ENCODE data around the gene SPAG16. TPM values are rescaled to one million over a fixed set of nuclear protein-coding genes. Genes with fewer than 3 reads are reported as not detected.

Gene SPAG16
- total RNA-seq, 1 experiment from 2014 or later = 13.0 TPM

DNA sequence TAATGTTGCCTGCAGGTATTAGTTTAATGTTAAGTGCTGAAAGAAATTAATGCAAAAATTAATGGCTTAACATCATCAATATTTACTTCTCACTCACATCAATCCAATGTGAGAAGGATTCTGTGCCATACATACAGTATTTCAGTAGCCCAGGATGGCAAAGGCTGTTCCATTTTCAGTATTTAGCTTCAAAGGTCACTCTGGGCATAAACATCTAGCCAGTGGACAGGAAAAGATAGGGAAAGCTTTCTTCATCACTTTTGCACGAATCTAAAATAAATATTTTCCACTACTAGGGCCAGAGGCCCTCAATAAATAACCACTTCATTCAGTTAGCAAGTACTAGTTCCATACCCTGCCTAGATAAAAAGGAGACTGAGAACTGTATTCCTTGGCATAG is 890.3 kb downstream of the SPAG16 start:
- ATAC-seq (no peak), DNase-seq (ENCODE audit: low read depth, low spot score) (no peak)
- TF ChIP-seq, protein P1, sequence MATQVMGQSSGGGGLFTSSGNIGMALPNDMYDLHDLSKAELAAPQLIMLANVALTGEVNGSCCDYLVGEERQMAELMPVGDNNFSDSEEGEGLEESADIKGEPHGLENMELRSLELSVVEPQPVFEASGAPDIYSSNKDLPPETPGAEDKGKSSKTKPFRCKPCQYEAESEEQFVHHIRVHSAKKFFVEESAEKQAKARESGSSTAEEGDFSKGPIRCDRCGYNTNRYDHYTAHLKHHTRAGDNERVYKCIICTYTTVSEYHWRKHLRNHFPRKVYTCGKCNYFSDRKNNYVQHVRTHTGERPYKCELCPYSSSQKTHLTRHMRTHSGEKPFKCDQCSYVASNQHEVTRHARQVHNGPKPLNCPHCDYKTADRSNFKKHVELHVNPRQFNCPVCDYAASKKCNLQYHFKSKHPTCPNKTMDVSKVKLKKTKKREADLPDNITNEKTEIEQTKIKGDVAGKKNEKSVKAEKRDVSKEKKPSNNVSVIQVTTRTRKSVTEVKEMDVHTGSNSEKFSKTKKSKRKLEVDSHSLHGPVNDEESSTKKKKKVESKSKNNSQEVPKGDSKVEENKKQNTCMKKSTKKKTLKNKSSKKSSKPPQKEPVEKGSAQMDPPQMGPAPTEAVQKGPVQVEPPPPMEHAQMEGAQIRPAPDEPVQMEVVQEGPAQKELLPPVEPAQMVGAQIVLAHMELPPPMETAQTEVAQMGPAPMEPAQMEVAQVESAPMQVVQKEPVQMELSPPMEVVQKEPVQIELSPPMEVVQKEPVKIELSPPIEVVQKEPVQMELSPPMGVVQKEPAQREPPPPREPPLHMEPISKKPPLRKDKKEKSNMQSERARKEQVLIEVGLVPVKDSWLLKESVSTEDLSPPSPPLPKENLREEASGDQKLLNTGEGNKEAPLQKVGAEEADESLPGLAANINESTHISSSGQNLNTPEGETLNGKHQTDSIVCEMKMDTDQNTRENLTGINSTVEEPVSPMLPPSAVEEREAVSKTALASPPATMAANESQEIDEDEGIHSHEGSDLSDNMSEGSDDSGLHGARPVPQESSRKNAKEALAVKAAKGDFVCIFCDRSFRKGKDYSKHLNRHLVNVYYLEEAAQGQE (IDR thresholded peaks at IDR 0.05; ENCODE audit: insufficient read depth in 1 of 2, low read depth in 2 of 2, low read length in 1 of 2) = no peak
- TF ChIP-seq TCF7L2 (IDR thresholded peaks at IDR 0.05; ENCODE audit: low read depth, low read length) (no peak), POLR2AphosphoS5 (IDR thresholded peaks at IDR 0.05; ENCODE audit: low read depth, low read length) (no peak), SIN3A (IDR thresholded peaks at IDR 0.05; ENCODE audit: borderline replicate concordance, insufficient read depth, low read depth, low read length) (no peak)
- TF ChIP-seq, protein P2, sequence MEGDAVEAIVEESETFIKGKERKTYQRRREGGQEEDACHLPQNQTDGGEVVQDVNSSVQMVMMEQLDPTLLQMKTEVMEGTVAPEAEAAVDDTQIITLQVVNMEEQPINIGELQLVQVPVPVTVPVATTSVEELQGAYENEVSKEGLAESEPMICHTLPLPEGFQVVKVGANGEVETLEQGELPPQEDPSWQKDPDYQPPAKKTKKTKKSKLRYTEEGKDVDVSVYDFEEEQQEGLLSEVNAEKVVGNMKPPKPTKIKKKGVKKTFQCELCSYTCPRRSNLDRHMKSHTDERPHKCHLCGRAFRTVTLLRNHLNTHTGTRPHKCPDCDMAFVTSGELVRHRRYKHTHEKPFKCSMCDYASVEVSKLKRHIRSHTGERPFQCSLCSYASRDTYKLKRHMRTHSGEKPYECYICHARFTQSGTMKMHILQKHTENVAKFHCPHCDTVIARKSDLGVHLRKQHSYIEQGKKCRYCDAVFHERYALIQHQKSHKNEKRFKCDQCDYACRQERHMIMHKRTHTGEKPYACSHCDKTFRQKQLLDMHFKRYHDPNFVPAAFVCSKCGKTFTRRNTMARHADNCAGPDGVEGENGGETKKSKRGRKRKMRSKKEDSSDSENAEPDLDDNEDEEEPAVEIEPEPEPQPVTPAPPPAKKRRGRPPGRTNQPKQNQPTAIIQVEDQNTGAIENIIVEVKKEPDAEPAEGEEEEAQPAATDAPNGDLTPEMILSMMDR (IDR thresholded peaks at IDR 0.05) = no peak
- POLR2A ChIA-PET = interaction anchor here (0.6 kb wide), 1 partner anchor 12 kb away, joined by 3 read pairs; no protein-coding TSS in a partner anchor
- no peak overlapping the region for H3K4me3 ChIP-seq (ENCODE audit: low read depth in 2 of 2, low read length in 2 of 2)
- BruUV-seq (replicated peaks) = no TSS peak
- intact Hi-C loops (cut with micrococcal nuclease; ENCODE audit: unreplicated experiment) = no loop called here
- in situ Hi-C loops (cut with HindIII; ENCODE audit: low pct_unique_long_range_greater_than_20kb, low sequenced_read_pairs) = no loop called here
- H3K4me1 ChIP-seq (ENCODE audit: control insufficient read depth, insufficient read depth, low read length) = no peaks in the 10 kb centered on the region
- H3K36me3 ChIP-seq (ENCODE audit: control insufficient read depth, insufficient read depth, low read length) = no peaks in the 10 kb centered on the region
- H3K9me3 ChIP-seq (ENCODE audit: control insufficient read depth, insufficient read depth, low read depth, low read length) = no peaks in the 10 kb centered on the region
- CTCF ChIA-PET = no interaction called here
- no peak overlapping the region for H3K27ac ChIP-seq (ENCODE audit: low read length)
- no peaks in the 10 kb centered on the region for H3K27me3 ChIP-seq (ENCODE audit: control insufficient read depth, insufficient read depth, low read length)

DNA sequence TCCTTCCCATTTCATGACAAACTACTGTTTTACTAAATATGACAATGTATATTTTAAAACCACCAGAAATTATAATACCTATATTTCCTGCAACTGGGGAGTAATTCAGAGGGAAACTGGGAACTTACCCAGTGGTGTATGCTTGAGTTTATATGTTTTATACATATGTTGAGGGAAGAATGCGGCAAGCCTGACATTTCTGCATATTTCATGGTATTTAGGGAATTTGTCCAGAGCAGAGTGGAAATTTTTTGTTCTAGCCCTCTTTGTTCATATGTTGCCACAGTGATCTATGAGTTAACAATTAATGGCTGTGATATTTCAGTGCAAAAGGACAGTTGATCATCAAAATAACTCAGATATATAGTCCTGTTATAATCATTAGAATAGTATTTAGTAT is 895.8 kb downstream of the SPAG16 start:
- Histone ChIP-seq H3K27ac (ENCODE audit: low read length) (no peak overlapping the region), H3K9me3 (ENCODE audit: control insufficient read depth, insufficient read depth, low read depth, low read length) (no peaks in the 10 kb centered on the region), H3K36me3 (ENCODE audit: control insufficient read depth, insufficient read depth, low read length) (no peaks in the 10 kb centered on the region), H3K4me3 (ENCODE audit: low read depth in 2 of 2, low read length in 2 of 2) (no peak overlapping the region), H3K4me1 (ENCODE audit: control insufficient read depth, insufficient read depth, low read length) (no peaks in the 10 kb centered on the region), H3K27me3 (ENCODE audit: control insufficient read depth, insufficient read depth, low read length) (no peaks in the 10 kb centered on the region)
- CTCF ChIA-PET = no interaction called here
- TF ChIP-seq, protein P1 (IDR thresholded peaks at IDR 0.05; ENCODE audit: insufficient read depth in 1 of 2, low read depth in 2 of 2, low read length in 1 of 2) = no peak
- TF ChIP-seq POLR2AphosphoS5 (IDR thresholded peaks at IDR 0.05; ENCODE audit: low read depth, low read length) (no peak), SIN3A (IDR thresholded peaks at IDR 0.05; ENCODE audit: borderline replicate concordance, insufficient read depth, low read depth, low read length) (no peak), TCF7L2 (IDR thresholded peaks at IDR 0.05; ENCODE audit: low read depth, low read length) (no peak)
- TF ChIP-seq, protein P2 (IDR thresholded peaks at IDR 0.05) = no peak
- DNase-seq (ENCODE audit: low read depth, low spot score) (no peak), ATAC-seq (no peak)
- BruUV-seq (replicated peaks) = no TSS peak
- POLR2A ChIA-PET = no interaction called here
- intact Hi-C loops (cut with micrococcal nuclease; ENCODE audit: unreplicated experiment) (no loop called here), in situ Hi-C loops (cut with HindIII; ENCODE audit: low pct_unique_long_range_greater_than_20kb, low sequenced_read_pairs) (no loop called here)

All from Panc1 (cell line).